NCI-H2029 (cell line): ENCODE results near the gene NBPF11.
"Not testable (repeated sequence)": the region's sequence is repeated elsewhere in the genome, so short reads cannot be mapped to it uniquely, and the experiment has no call there.

Experiments used
- DNase-seq: peaks from one replicate; lab custom pipeline; 2025; lab: John Stamatoyannopoulos, UW

NBPF11 gene

GRCh38 chr1:148151911-148152656 is at the start of gene NBPF11:
Gene NBPF11 (minus strand): TSS chr1:148152281. CDS start chr1:148127003, 25,278 bp downstream.
- peak; percentile 60 for DNase-seq

- not testable (repeated sequence) for DNase-seq
These were observed 45.3 kb upstream of the NBPF11 start for GRCh38 chr1:148197396-148197795.

GRCh38 chr1:148196949-148197348 is 44.9 kb upstream of the NBPF11 start:
- not testable (repeated sequence) for DNase-seq

- DNase-seq, result not testable (repeated sequence)
These were observed 43.0 kb upstream of the NBPF11 start for GRCh38 chr1:148195115-148195514.

- DNase-seq, result not testable (repeated sequence)
These were observed 36.7 kb upstream of the NBPF11 start for GRCh38 chr1:148188768-148189167.

GRCh38 chr1:148178682-148179081 is 26.6 kb upstream of the NBPF11 start:
- not testable (repeated sequence) for DNase-seq

GRCh38 chr1:148175414-148175813 is 23.3 kb upstream of the NBPF11 start:
- DNase-seq, result not testable (repeated sequence)

- not testable (repeated sequence) for DNase-seq
These were observed 19.9 kb upstream of the NBPF11 start for GRCh38 chr1:148171995-148172394.

GRCh38 chr1:148166558-148167492 is 14.7 kb upstream of the NBPF11 start:
- no peak for DNase-seq

- DNase-seq, result no peak
These were observed 10.3 kb upstream of the NBPF11 start for GRCh38 chr1:148162363-148162762.

- no peak for DNase-seq
These were observed 9.2 kb upstream of the NBPF11 start for GRCh38 chr1:148161053-148161901.

- no peak for DNase-seq
These were observed 8.4 kb upstream of the NBPF11 start for GRCh38 chr1:148160343-148161052.

- DNase-seq, result no peak
These were observed 7.9 kb upstream of the NBPF11 start for GRCh38 chr1:148160048-148160342.

GRCh38 chr1:148158341-148159003 is 6.4 kb upstream of the NBPF11 start:
- no peak for DNase-seq

- not testable (repeated sequence) for DNase-seq
These were observed 5.7 kb upstream of the NBPF11 start for GRCh38 chr1:148157803-148158202.

- DNase-seq, result not testable (repeated sequence)
These were observed 3.6 kb upstream of the NBPF11 start for GRCh38 chr1:148155494-148156275.

- DNase-seq, result not testable (repeated sequence)
These were observed 714 bp upstream of the NBPF11 start for GRCh38 chr1:148152795-148153194.

GRCh38 chr1:148151371-148151819 is 686 bp downstream of the NBPF11 start:
- DNase-seq, result peak; percentile 1

GRCh38 chr1:148150945-148151344 is 1.1 kb downstream of the NBPF11 start:
- not testable (repeated sequence) for DNase-seq

GRCh38 chr1:148150014-148150413 is 2.1 kb downstream of the NBPF11 start:
- not testable (repeated sequence) for DNase-seq
